ENCODE measurements around the gene ZBTB8OS.

Gene ZBTB8OS

GRCh38 chr1:32627596-32628162 is 22.7 kb downstream of the ZBTB8OS start:
- H3K27ac ChIP-seq (replicated peaks), result no peak overlapping the region
- TF ChIP-seq CTCF (IDR thresholded peaks at IDR 0.05; ENCODE audit: insufficient read depth, low read length) (no peak), GABPA (IDR thresholded peaks at IDR 0.05; ENCODE audit: low read depth) (no peak), SPI1 (IDR thresholded peaks at IDR 0.05; ENCODE audit: borderline replicate concordance, low read depth) (no peak), REST (IDR thresholded peaks at IDR 0.05; ENCODE audit: insufficient replicate concordance, low read depth) (no peak)
- no peak for DNase-seq (ENCODE audit: low read depth in 1 of 2, low spot score in 1 of 2)
- no peak overlapping the region for H3K4me3 ChIP-seq (replicated peaks; ENCODE audit: insufficient read depth, low read length)
- no peaks in the 10 kb centered on the region for H3K27me3 ChIP-seq (ENCODE audit: insufficient read depth, poor library complexity, severe bottlenecking)

DNA sequence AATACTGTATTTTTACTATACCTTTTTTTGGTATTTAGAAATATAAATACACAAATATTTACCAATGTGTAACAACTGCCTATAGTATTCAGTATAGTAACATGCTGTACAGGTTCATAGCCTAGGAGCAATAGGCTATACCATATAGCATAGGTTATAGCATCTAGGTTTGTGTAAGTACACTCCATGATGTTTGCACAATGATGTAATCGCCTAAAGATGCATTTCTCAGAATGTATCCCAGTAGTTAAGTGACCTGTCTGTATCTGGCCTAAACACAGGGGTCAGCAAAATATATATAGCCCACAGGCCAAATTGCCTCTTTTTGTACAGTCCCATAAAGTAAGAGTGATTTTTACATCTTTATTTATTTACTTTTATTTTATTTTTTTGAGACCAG is 24.2 kb downstream of the ZBTB8OS start:
- TF ChIP-seq POLR2AphosphoS5 (IDR thresholded peaks at IDR 0.05; ENCODE audit: low read depth) (no peak), CTCF (IDR thresholded peaks at IDR 0.05; ENCODE audit: insufficient read depth, low read length) (no peak), GABPA (IDR thresholded peaks at IDR 0.05; ENCODE audit: low read depth) (no peak), REST (IDR thresholded peaks at IDR 0.05; ENCODE audit: insufficient replicate concordance, low read depth) (no peak), SPI1 (IDR thresholded peaks at IDR 0.05; ENCODE audit: borderline replicate concordance, low read depth) (no peak)
- Histone ChIP-seq H3K4me3 (replicated peaks; ENCODE audit: insufficient read depth, low read length) (no peak overlapping the region), H3K27ac (replicated peaks) (no peak overlapping the region), H3K27me3 (ENCODE audit: insufficient read depth, poor library complexity, severe bottlenecking) (no peaks in the 10 kb centered on the region)
- no peak for DNase-seq (ENCODE audit: low read depth in 1 of 2, low spot score in 1 of 2)

- TF ChIP-seq REST (IDR thresholded peaks at IDR 0.05; ENCODE audit: insufficient replicate concordance, low read depth) (no peak), SPI1 (IDR thresholded peaks at IDR 0.05; ENCODE audit: borderline replicate concordance, low read depth) (no peak), CTCF (IDR thresholded peaks at IDR 0.05; ENCODE audit: insufficient read depth, low read length) (no peak), GABPA (IDR thresholded peaks at IDR 0.05; ENCODE audit: low read depth) (no peak), POLR2AphosphoS5 (IDR thresholded peaks at IDR 0.05; ENCODE audit: low read depth) (no peak)
- Histone ChIP-seq H3K27me3 (ENCODE audit: insufficient read depth, poor library complexity, severe bottlenecking) (no peaks in the 10 kb centered on the region), H3K27ac (replicated peaks) (no peak overlapping the region), H3K4me3 (replicated peaks; ENCODE audit: insufficient read depth, low read length) (no peak overlapping the region)
- no peak for DNase-seq (ENCODE audit: low read depth in 1 of 2, low spot score in 1 of 2)
Observed at GRCh38 chr1:32623775-32624174, 26.6 kb downstream of the ZBTB8OS start.

All from HL-60 (cell line).